Sciatic nerve (tissue), 2 donors: Measurements from ENCODE around the gene ABCA4. TPM values are rescaled to one million over a fixed set of nuclear protein-coding genes. Genes with fewer than 3 reads are reported as not detected.
A peak's percentile ranks its signal among the peaks of the same experiment; 100 is the strongest.
"Not testable (repeated sequence)": the region's sequence is repeated elsewhere in the genome, so short reads cannot be mapped to it uniquely, and the experiment has no call there.

Source experiments
- ATAC-seq: fragments of 200-7000 bp; cut with Tn5 transposase; one replicate; pipeline ENCODE4 v1.9.1; 2020; ENCODE audit warnings: mild to moderate bottlenecking, moderate library complexity
- DNase-seq: peaks from one replicate; pipeline ENCODE4 v3.0.0-alpha.2; 2020; ENCODE audit warnings: low spot score
- intact Hi-C: fragments of 100-400 bp; cut with DNase I; formaldehyde crosslinking; loops from one replicate; pipeline ENCODE4 v1.14.2; 2022
- total RNA-seq: library from RNA; stranded (reverse); fragmentation: NEBNext Ultra II Directional; extraction: Animal tissue kit (Norgen Biotek cat#: 25700); gene quantifications from one replicate; pipeline ENCODE4 v1.2.1, GENCODE V29; 2021
- donor health status: DM: no; HTN: no; CAD: no.
- donor health status: DM: no; HTN: no; CAD: no.

ABCA4 gene
- 0.40 TPM for total RNA-seq

DNA sequence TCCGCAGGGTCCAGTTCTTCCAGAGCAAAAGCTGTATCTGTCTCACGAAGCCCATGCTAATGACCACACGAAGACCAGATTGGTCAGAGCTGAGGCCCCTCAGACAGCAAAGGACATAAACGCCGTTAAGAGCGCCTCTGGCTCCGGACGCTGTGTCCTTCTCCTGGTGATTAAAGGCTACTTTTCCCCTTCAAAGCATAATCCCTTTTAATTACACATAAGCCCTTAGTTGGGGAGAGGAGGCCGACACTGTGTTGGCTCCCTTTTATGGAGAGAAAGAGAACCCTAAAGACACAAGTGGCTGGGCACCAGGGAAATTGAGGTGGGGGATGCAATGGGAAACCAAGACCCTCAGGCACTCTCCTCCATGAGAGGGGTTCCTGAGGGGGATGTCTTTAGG is at the start of gene ABCA4:
ABCA4 (minus strand) TSS at position 158 of the 400 bp plus-strand sequence; CDS start at position 55, 103 bp downstream.
- ATAC-seq = no peak

DNA sequence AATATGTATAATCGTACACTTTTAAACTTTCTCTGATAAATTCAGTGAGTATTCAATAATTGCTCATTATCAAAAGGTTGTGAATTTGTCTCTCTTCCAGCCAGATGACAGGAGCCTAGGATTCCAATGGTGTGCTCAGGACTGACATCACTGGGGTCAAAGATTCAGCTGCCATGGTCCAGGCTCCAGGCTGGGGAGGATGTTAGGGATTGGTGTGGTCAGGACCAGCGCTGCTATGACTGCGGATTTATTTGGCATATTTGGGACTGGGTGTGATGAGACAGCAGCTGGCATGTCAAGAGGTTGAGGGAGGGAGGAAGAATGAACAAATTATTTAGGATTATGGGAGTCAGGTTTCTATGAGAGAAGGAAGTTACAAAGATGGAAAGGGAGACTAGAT is 48.2 kb upstream of the ABCA4 start:
- ATAC-seq (no peak), DNase-seq (no peak)
- intact Hi-C loops = no loop called here

More for the DNA sequence above, at the start of gene ABCA4:
- intact Hi-C loops = no loop called here
- no peak for DNase-seq

GRCh38 chr1:94165843-94166242 is 44.9 kb upstream of the ABCA4 start:
- no peak for DNase-seq
- intact Hi-C loops = no loop called here
- no peak for ATAC-seq

- ATAC-seq, intact Hi-C loops, DNase-seq: not testable (repeated sequence)
Measured at GRCh38 chr1:94164885-94165284, 43.9 kb upstream of the ABCA4 start.

DNA sequence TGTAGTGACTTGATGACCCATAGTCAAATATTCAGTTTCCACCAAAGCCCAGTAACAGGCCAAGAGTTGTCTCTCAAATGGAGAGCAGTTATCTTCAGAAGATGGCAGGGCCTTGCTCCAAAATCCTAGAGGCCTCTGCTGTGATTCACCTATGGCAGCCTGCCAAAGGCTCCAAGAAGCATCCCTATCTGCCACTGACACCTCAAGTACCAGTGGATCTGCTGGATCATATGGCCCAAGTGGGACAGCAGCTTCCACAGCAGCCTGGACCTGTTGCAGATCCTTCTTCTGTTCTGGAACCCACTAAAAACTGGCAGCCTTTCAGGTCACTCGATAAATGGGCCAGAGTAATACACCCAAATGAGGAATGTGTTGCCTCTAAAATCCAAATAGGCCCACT is 43.2 kb upstream of the ABCA4 start:
- ATAC-seq, DNase-seq, intact Hi-C loops: not testable (repeated sequence)

GRCh38 chr1:94163249-94163648 is 42.3 kb upstream of the ABCA4 start:
- DNase-seq, ATAC-seq, intact Hi-C loops: not testable (repeated sequence)

- intact Hi-C loops = no loop called here
- DNase-seq (no peak), ATAC-seq (peak; percentile 41)
Measured at GRCh38 chr1:94160811-94161210, 39.9 kb upstream of the ABCA4 start.

GRCh38 chr1:94156096-94156625 is 35.2 kb upstream of the ABCA4 start:
- intact Hi-C loops = no loop called here
- no peak for DNase-seq

DNA sequence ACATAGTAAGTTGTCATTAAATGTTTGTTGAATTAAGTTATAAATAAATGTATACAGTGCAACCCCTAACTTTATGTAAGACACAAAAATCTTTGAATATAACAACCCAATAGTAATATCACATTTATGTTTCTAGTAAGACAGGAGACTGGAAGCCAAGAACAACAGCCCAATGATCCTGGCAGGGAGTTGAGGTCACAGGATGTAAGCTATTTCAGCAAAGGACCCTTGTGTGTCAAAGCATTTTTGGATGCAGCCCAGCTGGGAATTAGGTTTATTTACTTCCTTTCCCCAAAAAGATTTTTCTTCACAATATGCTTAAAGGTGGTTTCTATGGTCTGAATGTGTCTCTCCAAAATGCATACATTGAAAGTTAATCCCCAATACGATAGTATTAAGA is 34.0 kb upstream of the ABCA4 start:
- peak; percentile 55 for ATAC-seq
- intact Hi-C loops = no loop called here
- no peak for DNase-seq

More at GRCh38 chr1:94156096-94156625, 35.2 kb upstream of the ABCA4 start:
- ATAC-seq = no peak

- ATAC-seq = no peak
- intact Hi-C loops = no loop called here
- DNase-seq = no peak
Measured at GRCh38 chr1:94153133-94153532, 32.2 kb upstream of the ABCA4 start.

GRCh38 chr1:94149166-94149565 is 28.2 kb upstream of the ABCA4 start:
- intact Hi-C loops, ATAC-seq, DNase-seq: not testable (repeated sequence)

DNA sequence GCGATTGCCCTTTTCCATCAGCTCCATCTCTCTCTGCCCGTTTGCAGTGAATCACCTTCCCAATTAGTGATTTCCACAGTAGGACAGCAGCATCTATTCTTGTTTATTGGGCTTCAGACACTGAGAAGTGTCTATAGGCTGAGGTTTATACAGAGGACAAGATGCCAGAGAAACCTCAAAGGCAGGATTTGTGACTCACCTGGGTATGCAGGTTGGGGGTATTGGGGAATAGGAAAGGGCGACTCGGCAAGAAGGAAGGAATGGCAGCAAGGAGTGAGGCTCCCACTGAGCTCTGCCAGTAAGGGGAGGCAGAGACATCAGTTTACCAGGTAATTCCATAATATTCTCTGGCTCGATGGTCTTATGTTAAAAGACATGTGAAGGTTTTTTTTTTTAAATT is 25.3 kb upstream of the ABCA4 start:
- no peak for ATAC-seq
- intact Hi-C loops = no loop called here
- DNase-seq = no peak

DNA sequence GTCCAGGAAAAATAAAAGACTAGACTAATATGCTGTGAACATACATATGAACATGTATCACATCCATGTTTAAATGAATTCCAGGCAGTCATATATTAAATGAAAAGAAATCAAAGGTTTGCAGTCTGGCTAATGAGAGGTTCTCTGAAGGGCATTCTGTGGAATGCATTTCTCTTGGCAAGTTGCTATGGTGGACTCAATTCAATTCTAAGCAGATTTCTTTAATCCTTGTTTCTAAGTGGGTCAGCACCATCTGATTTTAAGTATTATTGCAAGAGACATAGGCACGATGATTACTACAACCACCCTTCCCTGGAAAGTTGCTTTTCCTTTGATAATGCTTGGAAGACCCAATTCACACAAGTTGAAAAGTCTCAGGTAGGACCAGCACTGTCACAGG is 23.9 kb upstream of the ABCA4 start:
- intact Hi-C loops = no loop called here
- DNase-seq (no peak), ATAC-seq (no peak)

DNA sequence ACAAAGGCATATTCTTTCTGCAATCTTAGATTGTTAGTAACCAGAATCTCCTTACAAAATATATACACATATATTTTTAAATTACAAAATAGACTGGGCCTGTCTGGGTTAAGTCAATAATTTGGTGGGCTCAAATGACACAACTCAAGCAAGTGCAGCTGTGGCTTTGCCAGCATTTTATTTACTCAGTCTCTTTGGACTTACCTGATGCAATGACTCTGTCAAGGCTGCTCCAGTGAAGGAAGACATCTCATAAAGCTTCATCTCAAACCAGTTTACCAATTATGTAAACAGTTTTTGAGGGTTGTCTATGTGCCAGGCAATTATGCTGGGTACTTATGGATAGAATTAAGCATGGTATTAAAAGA is 22.8 kb upstream of the ABCA4 start:
- ATAC-seq = no peak
- DNase-seq = no peak
- intact Hi-C loops = no loop called here

- ATAC-seq = peak; percentile 17
- intact Hi-C loops = no loop called here
- no peak for DNase-seq
Measured at GRCh38 chr1:94143173-94143808, 22.3 kb upstream of the ABCA4 start.

GRCh38 chr1:94142583-94142982 is 21.6 kb upstream of the ABCA4 start:
- DNase-seq = no peak
- peak; percentile 82 for ATAC-seq
- intact Hi-C loops = no loop called here

- ATAC-seq = peak; percentile 55
- DNase-seq = no peak
- intact Hi-C loops = no loop called here
Measured at GRCh38 chr1:94142022-94142421, 21.1 kb upstream of the ABCA4 start.

- intact Hi-C loops = no loop called here
- ATAC-seq (no peak), DNase-seq (no peak)
Measured at GRCh38 chr1:94132111-94132510, 11.2 kb upstream of the ABCA4 start.

DNA sequence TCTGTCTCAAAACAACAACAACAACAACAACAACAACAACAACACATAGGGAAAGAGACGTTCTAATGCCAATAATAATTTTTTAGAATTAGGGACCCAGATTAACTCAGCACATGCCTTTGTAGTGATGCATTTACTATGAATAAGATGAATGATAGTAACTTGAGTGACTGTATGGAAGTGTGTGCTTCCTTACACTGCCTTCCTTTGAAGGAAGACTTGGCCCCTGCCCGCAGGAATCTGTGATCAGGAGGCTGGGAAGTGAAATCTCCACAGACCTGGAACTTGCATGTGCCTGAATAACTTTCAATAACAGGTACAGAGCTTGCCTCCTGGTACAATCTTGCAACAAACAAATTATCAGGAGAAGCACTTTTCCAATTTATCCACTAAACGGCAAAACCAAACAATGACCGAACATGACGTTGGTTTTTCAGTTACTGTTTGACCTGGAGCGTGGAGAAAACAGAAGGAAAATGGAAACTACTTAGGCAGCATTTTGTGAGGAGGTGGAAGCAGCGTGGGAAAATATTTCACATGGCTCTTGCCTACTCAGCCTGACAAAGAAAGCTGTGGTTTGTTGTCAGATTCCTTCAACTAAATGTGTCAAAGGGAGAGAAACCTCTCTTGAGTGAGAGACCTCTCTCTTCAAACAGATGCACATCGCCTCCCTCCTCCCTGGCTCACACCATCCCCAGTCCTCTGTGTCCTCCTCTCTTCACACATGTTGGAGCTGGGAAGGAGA is 10.1 kb upstream of the ABCA4 start:
- intact Hi-C loops = no loop called here
- ATAC-seq (peak; percentile 44), DNase-seq (no peak)

DNA sequence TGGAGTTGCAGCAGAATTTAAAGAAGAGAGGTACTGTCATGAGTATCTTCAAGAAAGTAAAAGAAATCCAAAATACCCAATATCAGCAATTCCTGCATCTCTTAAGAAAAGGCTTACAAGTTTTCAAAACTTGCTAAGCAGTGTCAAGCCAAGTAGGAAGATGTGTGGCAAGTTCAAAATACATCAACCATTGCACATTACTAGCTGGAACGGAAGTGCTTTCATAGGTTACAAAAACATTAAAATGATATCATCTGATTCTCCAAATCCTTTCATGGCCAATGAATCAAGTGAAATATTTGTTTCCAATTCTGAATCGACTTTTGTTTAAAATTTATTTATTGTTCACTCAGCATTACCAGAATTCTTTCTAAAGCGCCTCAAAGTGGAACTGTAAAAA is 5.7 kb upstream of the ABCA4 start:
- no peak for DNase-seq
- intact Hi-C loops = no loop called here
- ATAC-seq = peak; percentile 76
